Stimulated activated CD4-positive, alpha-beta T cell treated with anti-CD3 and anti-CD28 coated beads, Interleukin-12 subunit alpha, Interleukin-12 subunit beta, amount 100 ng/mL, for 48 hours (primary cell): ENCODE results near the gene PDE1C.

ENCODE experiments used
- DNase-seq, 3 donors: peaks; one replicate each; pipeline ENCODE4 v3.0.0-alpha.2; 2020; ENCODE audit warnings: low read depth in 2 of 3, low spot score in 1 of 3

PDE1C gene

GRCh38 chr7:31785101-31785500, 285.1 kb downstream of the PDE1C start:
- no peak for DNase-seq

- no peak for DNase-seq
Measured at GRCh38 chr7:31783221-31783620, 287.0 kb downstream of the PDE1C start.

- no peak for DNase-seq
Measured at GRCh38 chr7:31782411-31782991, 287.7 kb downstream of the PDE1C start.

- DNase-seq = no peak
Measured at GRCh38 chr7:31778296-31778695, 291.9 kb downstream of the PDE1C start.

- DNase-seq = no peak
Measured at GRCh38 chr7:31776616-31777015, 293.6 kb downstream of the PDE1C start.

- no peak for DNase-seq
Measured at GRCh38 chr7:31775556-31775955, 294.7 kb downstream of the PDE1C start.

GRCh38 chr7:31772211-31772610, 298.0 kb downstream of the PDE1C start:
- no peak for DNase-seq

- no peak for DNase-seq
Measured at GRCh38 chr7:31767686-31768358, 302.4 kb downstream of the PDE1C start.

- DNase-seq = no peak
Measured at GRCh38 chr7:31764462-31764861, 305.7 kb downstream of the PDE1C start.

- no peak for DNase-seq
Measured at GRCh38 chr7:31763548-31763947, 306.7 kb downstream of the PDE1C start.

GRCh38 chr7:31761646-31762045, 308.6 kb downstream of the PDE1C start:
- no peak for DNase-seq

- no peak for DNase-seq
Measured at GRCh38 chr7:31758755-31759154, 311.5 kb downstream of the PDE1C start.

- no peak for DNase-seq
Measured at GRCh38 chr7:31751726-31752125, 318.5 kb downstream of the PDE1C start.

GRCh38 chr7:31748084-31748483, 322.1 kb downstream of the PDE1C start:
- DNase-seq = no peak

GRCh38 chr7:31747553-31747952, 322.7 kb downstream of the PDE1C start:
- no peak for DNase-seq

- peak; percentile 7 to 19 (median 12) for DNase-seq
Measured at GRCh38 chr7:31744294-31744874, 325.8 kb downstream of the PDE1C start.

GRCh38 chr7:31741852-31742251, 328.4 kb downstream of the PDE1C start:
- no peak for DNase-seq

- peak in 2 of 3 donors; percentile 2 to 3 for DNase-seq
Measured at GRCh38 chr7:31735991-31736982, 333.9 kb downstream of the PDE1C start.

GRCh38 chr7:31734456-31734855, 335.8 kb downstream of the PDE1C start:
- DNase-seq = no peak

- DNase-seq = no peak
Measured at GRCh38 chr7:31729195-31729804, 340.9 kb downstream of the PDE1C start.

- no peak for DNase-seq
Measured at GRCh38 chr7:31724696-31725095, 345.5 kb downstream of the PDE1C start.
